PC-3 (cell line): ENCODE results near the gene LNP1. TPM values are rescaled to one million over a fixed set of nuclear protein-coding genes. Genes with fewer than 3 reads are reported as not detected.

Experiments used
- ATAC-seq: fragments of 200-7000 bp; cut with Tn5 transposase; 2 replicates; pipeline ENCODE4 v1.9.1; 2020; ENCODE audit warnings: mild to moderate bottlenecking, moderate library complexity
- BruUV-seq: library from RNA; stranded (reverse); fragments of 400-500 nt; replicated peaks from 2 replicates; lab custom pipeline; 2021; lab: Mats Ljungman, UMichigan
- CTCF ChIA-PET: fragments of 300-600 bp; sonication (Branson Sonifier 250); formaldehyde crosslinking; loops from one replicate; lab custom pipeline; 2022; ENCODE audit warnings: antibody characterized with exemption; lab: Charles Lee
- POLR2A ChIA-PET: fragments of 300-600 bp; sonication (Branson Sonifier 250); formaldehyde crosslinking; loops from one replicate; lab custom pipeline; 2022; ENCODE audit warnings: antibody characterized with exemption; ENCODE audit not compliant: unreplicated experiment; lab: Charles Lee
- DNase-seq: peaks from one replicate; pipeline ENCODE4 v3.0.0-alpha.2; 2015
- H2AFZ ChIP-seq: fragments of 300-600 bp; sonication (generic); 2 replicates; pipeline ENCODE4 v1.6.0; 2016; ENCODE audit warnings: antibody characterized with exemption, low read length
- H3F3A ChIP-seq: fragments of 300-600 bp; sonication (generic); one replicate; pipeline ENCODE4 v1.6.0; 2017; ENCODE audit warnings: antibody characterized with exemption, low read length, control low read depth, mild to moderate bottlenecking; ENCODE audit not compliant: unreplicated experiment
- H3K27ac ChIP-seq: fragments of 300-600 bp; sonication (generic); 2 replicates; pipeline ENCODE4 v1.5.1; 2016; ENCODE audit warnings: mild to moderate bottlenecking, low read length
- H3K27me3 ChIP-seq: fragments of 300-600 bp; sonication (generic); 2 replicates; pipeline ENCODE4 v1.6.1; 2016; ENCODE audit warnings: low read length, mixed read lengths
- H3K36me3 ChIP-seq: fragments of 300-600 bp; sonication (generic); 2 replicates; pipeline ENCODE4 v1.6.1; 2016; ENCODE audit warnings: low read depth, mixed run types, low read length, mixed read lengths
- H3K4me1 ChIP-seq: fragments of 300-600 bp; sonication (generic); 2 replicates; pipeline ENCODE4 v1.5.1; 2016; ENCODE audit warnings: low read length; ENCODE audit not compliant: insufficient read depth
- H3K4me2 ChIP-seq: fragments of 300-600 bp; sonication (generic); 2 replicates; pipeline ENCODE4 v1.6.0; 2016; ENCODE audit warnings: low read length
- H3K4me3 ChIP-seq: fragments of 300-600 bp; sonication (generic); 2 replicates; pipeline ENCODE4 v1.5.1; 2016; ENCODE audit warnings: mild to moderate bottlenecking, low read length, mixed read lengths
- H3K79me2 ChIP-seq: fragments of 300-600 bp; sonication (generic); 2 replicates; pipeline ENCODE4 v1.6.1; 2017; ENCODE audit warnings: low read length, mixed read lengths
- H3K9ac ChIP-seq: fragments of 300-600 bp; sonication (generic); 2 replicates; pipeline ENCODE4 v1.6.0; 2016; ENCODE audit warnings: mild to moderate bottlenecking, low read length
- H3K9me2 ChIP-seq: fragments of 300-600 bp; sonication (generic); replicated peaks from 2 replicates; pipeline ENCODE4 v1.6.1; 2016; ENCODE audit warnings: mixed run types, low read length, mixed read lengths
- H3K9me3 ChIP-seq: fragments of 300-600 bp; sonication (generic); 2 replicates; pipeline ENCODE4 v1.6.1; 2016; ENCODE audit warnings: low read length, mixed read lengths
- H4K20me1 ChIP-seq: fragments of 300-600 bp; sonication (generic); 2 replicates; pipeline ENCODE4 v1.6.1; 2016; ENCODE audit warnings: low read length, mixed read lengths
- CTCF ChIP-seq: fragments of 300-600 bp; sonication (generic); conservative IDR thresholded peaks from 2 replicates; pipeline ENCODE4 v1.5.1; 2017; ENCODE audit warnings: antibody characterized with exemption, low read depth, mild to moderate bottlenecking, low read length
- EZH2 ChIP-seq: fragments of 300-600 bp; sonication (generic); IDR thresholded peaks from one replicate; pipeline ENCODE4 v1.6.1; 2017; ENCODE audit warnings: antibody characterized with exemption, mild to moderate bottlenecking, low read length; ENCODE audit not compliant: unreplicated experiment
- EZH2phosphoT487 ChIP-seq: fragments of 300-600 bp; sonication (generic); IDR thresholded peaks from 2 replicates; pipeline ENCODE4 v1.6.1; 2018; ENCODE audit warnings: mild to moderate bottlenecking, antibody characterized with exemption, low read length, borderline replicate concordance
- intact Hi-C: fragments of 100-400 bp; cut with micrococcal nuclease; formaldehyde crosslinking; loops from 2 replicates; pipeline ENCODE4 v1.9.0; 2023
- total RNA-seq: library from RNA; depleted of rRNA; stranded (reverse); fragments of >200 nt; gene quantifications from 2 replicates; pipeline ENCODE4 v1.2.3, GENCODE V29; 2014

The LNP1 gene
- total RNA-seq, 1 experiment from 2014 or later: 6.8 TPM

- H3F3A ChIP-seq: no peaks in the 10 kb centered on the region
- no peak overlapping the region for H3K9ac ChIP-seq
- H3K4me1 ChIP-seq: peaks cover 18% of the 10 kb centered on the region
- ATAC-seq (no peak), DNase-seq (no peak)
- no peaks in the 10 kb centered on the region for H3K27me3 ChIP-seq
- TF ChIP-seq EZH2: no peak
- no peak for TF ChIP-seq CTCF
- TF ChIP-seq EZH2phosphoT487: no peak
- no peak overlapping the region for H3K27ac ChIP-seq
- no peak overlapping the region for H2AFZ ChIP-seq
- H3K4me2 ChIP-seq: no peak overlapping the region
- BruUV-seq: no TSS peak
- no peaks in the 10 kb centered on the region for H3K36me3 ChIP-seq
- intact Hi-C loops: no loop called here
- H3K9me2 ChIP-seq: no peaks in the 10 kb centered on the region
- H3K79me2 ChIP-seq: no peaks in the 10 kb centered on the region
- ChIA-PET CTCF (no interaction called here), POLR2A (no interaction called here)
- no peaks in the 10 kb centered on the region for H4K20me1 ChIP-seq
- H3K9me3 ChIP-seq: no peaks in the 10 kb centered on the region
- H3K4me3 ChIP-seq: no peak overlapping the region
These were observed 22.3 kb downstream of the LNP1 start for GRCh38 chr3:100423611-100424010.

GRCh38 chr3:100424261-100424660, 22.9 kb downstream of the LNP1 start:
- BruUV-seq: no TSS peak
- TF ChIP-seq EZH2phosphoT487: no peak
- TF ChIP-seq EZH2: no peak
- TF ChIP-seq CTCF: no peak
- H3K79me2 ChIP-seq: no peaks in the 10 kb centered on the region
- intact Hi-C loops: no loop called here
- H3K27me3 ChIP-seq: no peaks in the 10 kb centered on the region
- H3K4me1 ChIP-seq: peaks cover 18% of the 10 kb centered on the region
- ChIA-PET POLR2A (no interaction called here), CTCF (interaction anchor here (0.5 kb wide), 1 partner anchor 772 kb away, joined by 3 read pairs; no protein-coding TSS in a partner anchor)
- no peaks in the 10 kb centered on the region for H3K36me3 ChIP-seq
- H2AFZ ChIP-seq: no peak overlapping the region
- H3K4me3 ChIP-seq: no peak overlapping the region
- DNase-seq (no peak), ATAC-seq (no peak)
- H3K9ac ChIP-seq: no peak overlapping the region
- H3K27ac ChIP-seq: no peak overlapping the region
- H4K20me1 ChIP-seq: no peaks in the 10 kb centered on the region
- H3K9me2 ChIP-seq: no peaks in the 10 kb centered on the region
- no peak overlapping the region for H3K4me2 ChIP-seq
- no peaks in the 10 kb centered on the region for H3K9me3 ChIP-seq
- H3F3A ChIP-seq: no peaks in the 10 kb centered on the region

- no peak overlapping the region for H2AFZ ChIP-seq
These were observed 24.0 kb downstream of the LNP1 start for GRCh38 chr3:100425316-100425715.

More at GRCh38 chr3:100425316-100425715, 24.0 kb downstream of the LNP1 start:
- H3F3A ChIP-seq: no peaks in the 10 kb centered on the region
- peaks cover 18% of the 10 kb centered on the region for H3K4me1 ChIP-seq
- POLR2A ChIA-PET: interaction anchor here (0.7 kb wide), 1 partner anchor 51 kb away, joined by 4 read pairs; no protein-coding TSS in a partner anchor
- no peaks in the 10 kb centered on the region for H3K27me3 ChIP-seq
- TF ChIP-seq EZH2phosphoT487 (no peak), EZH2 (no peak), CTCF (no peak)
- no peaks in the 10 kb centered on the region for H3K9me2 ChIP-seq
- no peak overlapping the region for H3K9ac ChIP-seq
- no peaks in the 10 kb centered on the region for H3K36me3 ChIP-seq
- no peaks in the 10 kb centered on the region for H3K79me2 ChIP-seq
- H4K20me1 ChIP-seq: no peaks in the 10 kb centered on the region
- peak; percentile 89 for DNase-seq
- CTCF ChIA-PET: interaction anchor here (0.5 kb wide), 1 partner anchor 271 kb away, joined by 4 read pairs; no protein-coding TSS in a partner anchor
- H3K4me2 ChIP-seq: peak overlapping the region; percentile 36
- H3K4me3 ChIP-seq: no peak overlapping the region
- intact Hi-C loops: loop anchor here (1.0 kb wide), 1 partner anchor 24 kb away; the partner anchor contains the start of genes LNP1 and TOMM70
- peak; percentile 87 for ATAC-seq
- peak overlapping the region; percentile 43 for H3K27ac ChIP-seq
- no TSS peak for BruUV-seq
- no peaks in the 10 kb centered on the region for H3K9me3 ChIP-seq
